HG03025 (cell line): ENCODE results near the gene ARSH.
"Not testable (repeated sequence)": the region's sequence is repeated elsewhere in the genome, so short reads cannot be mapped to it uniquely, and the experiment has no call there.

Source experiments
- ATAC-seq: cut with Tn5 transposase; IDR thresholded peaks from one replicate; pipeline ENCODE4 v1.9.1; 2021; ENCODE audit warnings: mild to moderate bottlenecking, moderate library complexity; ENCODE audit not compliant: unreplicated experiment, low FRiP score

ARSH gene

GRCh38 chrX:3026074-3026815, 19.9 kb downstream of the ARSH start:
- no peak for ATAC-seq

- ATAC-seq, result no peak
These were observed 22.8 kb downstream of the ARSH start for GRCh38 chrX:3029129-3029528.

GRCh38 chrX:3037218-3037617, 30.9 kb downstream of the ARSH start:
- no peak for ATAC-seq

GRCh38 chrX:3044196-3044595, 37.9 kb downstream of the ARSH start:
- ATAC-seq, result no peak

- ATAC-seq, result no peak
These were observed 38.3 kb downstream of the ARSH start for GRCh38 chrX:3044671-3045070.

GRCh38 chrX:3046253-3047240, 40.2 kb downstream of the ARSH start:
- ATAC-seq, result no peak

- ATAC-seq, result not testable (repeated sequence)
These were observed 44.3 kb downstream of the ARSH start for GRCh38 chrX:3050523-3051175.

- ATAC-seq, result no peak
These were observed 46.5 kb downstream of the ARSH start for GRCh38 chrX:3052860-3053259.

- no peak for ATAC-seq
These were observed 60.2 kb downstream of the ARSH start for GRCh38 chrX:3066555-3066954.

GRCh38 chrX:3075959-3076358, 69.6 kb downstream of the ARSH start:
- no peak for ATAC-seq

GRCh38 chrX:3076416-3076991, 70.2 kb downstream of the ARSH start:
- no peak for ATAC-seq
